GM12878 (cell line): ENCODE results near the gene GPC2. TPM values are rescaled to one million over a fixed set of nuclear protein-coding genes. Genes with fewer than 3 reads are reported as not detected.

ENCODE experiments used
- DPF2 ChIP-seq: fragments of 450-650 bp; IDR thresholded peaks from 2 replicates; pipeline ENCODE4 v1.6.1; 2017; ENCODE audit warnings: mild to moderate bottlenecking
- MAX ChIP-seq: IDR thresholded peaks from 2 replicates; pipeline ENCODE4 v1.6.1; 2012; ENCODE audit warnings: low read depth, low read length, improper control_type of control experiment
- POU2F2 ChIP-seq: IDR thresholded peaks from 3 replicates; pipeline ENCODE4 v1.6.1; 2011; ENCODE audit warnings: low read depth, mild to moderate bottlenecking, low read length, borderline replicate concordance
- RB1 ChIP-seq: fragments of 450-650 bp; formaldehyde crosslinking; IDR thresholded peaks from 2 replicates; pipeline ENCODE4 v1.6.1; 2017; ENCODE audit warnings: mild to moderate bottlenecking, borderline replicate concordance
- RUNX3 ChIP-seq: IDR thresholded peaks from 2 replicates; pipeline ENCODE4 v1.6.1; 2012; ENCODE audit warnings: low read length, inconsistent platforms
- TCF7 ChIP-seq: IDR thresholded peaks from 2 replicates; pipeline ENCODE4 v1.6.1; 2014; ENCODE audit warnings: antibody characterized with exemption, borderline replicate concordance
- USF2 ChIP-seq: IDR thresholded peaks from 2 replicates; pipeline ENCODE4 v1.6.1; 2011; ENCODE audit warnings: low read depth, low read length, improper control_type of control experiment, borderline replicate concordance
- ZNF207 ChIP-seq: fragments of 450-650 bp; IDR thresholded peaks from 2 replicates; pipeline ENCODE4 v1.6.1; 2014; ENCODE audit warnings: antibody characterized with exemption, mild to moderate bottlenecking, borderline replicate concordance
- polyA plus RNA-seq, 11 experiments: library from polyadenylated mRNA; depleted of rRNA in 4 of 11; unstranded in 6 of 11; stranded (reverse) in 5 of 11; fragments of >200 nt; fragmentation: Nextera tagmentation in 4 of 11; fragmentation: Illumina TruSeq in 1 of 11; extraction: Ambion mirVana in 4 of 11; extraction: Trizol in 1 of 11; gene quantifications; 1 replicate in 1 of 11; 2 replicates in 10 of 11; pipeline versions ENCODE4 v1.2.1 to v1.2.3, GENCODE V29; 2011 to 2016; ENCODE audit warnings: inconsistent platforms in 2 of 11, missing spikeins in 2 of 11, low read depth in 1 of 11
- total RNA-seq, 4 experiments: library from RNA; depleted of rRNA in 3 of 4; stranded (reverse); fragments of >200 nt in 3 of 4; fragmentation: Illumina TruSeq in 1 of 4; extraction: Trizol in 1 of 4; gene quantifications; 2 replicates each; pipeline versions ENCODE4 v1.2.1 to v1.2.3, GENCODE V29; 2013 to 2021
- TF ChIP-seq, protein P1 (sequence below): IDR thresholded peaks from 2 replicates; pipeline ENCODE4 v1.6.1; 2011; ENCODE audit warnings: borderline replicate concordance, low read depth, mild to moderate bottlenecking, moderate library complexity, low read length; ENCODE audit not compliant: insufficient read depth, poor library complexity, severe bottlenecking
- TF ChIP-seq, protein P2 (sequence below): IDR thresholded peaks from 2 replicates; pipeline ENCODE4 v1.6.1; 2011; ENCODE audit warnings: low read depth, mild to moderate bottlenecking, low read length, moderate library complexity, borderline replicate concordance; ENCODE audit errors: extremely low read depth
- TF ChIP-seq, protein P3 (sequence below): fragments of 450-650 bp; IDR thresholded peaks from 2 replicates; pipeline ENCODE4 v1.6.1; 2014; ENCODE audit warnings: mild to moderate bottlenecking

The GPC2 gene
- total and polyA plus RNA-seq, 10 of the 15 experiments (the other 5 are each of a cell fraction or from before 2014, with no cell fraction given), result 0.19 to 6.3 (median 0.77) TPM

DNA sequence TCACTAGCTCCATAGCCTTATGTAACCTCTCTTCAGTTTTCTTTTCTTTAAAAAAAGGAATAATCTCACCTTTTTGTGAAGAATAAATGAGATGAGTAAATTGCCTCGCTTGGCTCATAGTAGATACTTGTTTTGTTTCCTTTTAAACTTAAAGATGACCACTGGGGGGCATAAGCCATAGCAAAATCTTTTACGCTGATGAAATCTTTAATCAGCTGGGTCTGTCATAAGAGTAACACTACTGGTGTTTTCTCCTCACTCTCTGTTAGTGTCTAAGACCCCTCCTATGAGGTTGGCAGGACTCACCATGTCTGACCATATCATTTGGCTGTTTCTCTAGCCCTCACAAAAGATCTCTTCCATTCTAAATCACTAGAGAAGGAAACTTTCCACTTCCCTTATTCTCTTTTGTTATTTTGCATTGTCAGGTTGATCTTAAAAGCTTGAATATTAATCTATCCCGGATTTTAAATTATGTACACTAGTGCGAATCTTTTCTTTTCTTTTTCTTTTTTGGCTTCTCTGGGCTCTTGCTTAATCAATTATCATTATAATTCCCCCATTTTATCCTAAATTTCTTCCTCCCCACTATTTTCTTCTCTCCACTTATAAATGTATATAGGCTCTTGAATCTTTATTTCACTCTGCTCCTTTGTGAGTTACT, 13.0 kb upstream of the GPC2 start (continued):
- TF ChIP-seq RB1 (no peak), TCF7 (no peak), DPF2 (no peak), POU2F2 (no peak), RUNX3 (no peak), ZNF207 (no peak), USF2 (no peak), MAX (no peak)
- TF ChIP-seq, protein P1, sequence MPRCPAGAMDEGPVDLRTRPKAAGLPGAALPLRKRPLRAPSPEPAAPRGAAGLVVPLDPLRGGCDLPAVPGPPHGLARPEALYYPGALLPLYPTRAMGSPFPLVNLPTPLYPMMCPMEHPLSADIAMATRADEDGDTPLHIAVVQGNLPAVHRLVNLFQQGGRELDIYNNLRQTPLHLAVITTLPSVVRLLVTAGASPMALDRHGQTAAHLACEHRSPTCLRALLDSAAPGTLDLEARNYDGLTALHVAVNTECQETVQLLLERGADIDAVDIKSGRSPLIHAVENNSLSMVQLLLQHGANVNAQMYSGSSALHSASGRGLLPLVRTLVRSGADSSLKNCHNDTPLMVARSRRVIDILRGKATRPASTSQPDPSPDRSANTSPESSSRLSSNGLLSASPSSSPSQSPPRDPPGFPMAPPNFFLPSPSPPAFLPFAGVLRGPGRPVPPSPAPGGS, result no peak
- TF ChIP-seq, protein P2, sequence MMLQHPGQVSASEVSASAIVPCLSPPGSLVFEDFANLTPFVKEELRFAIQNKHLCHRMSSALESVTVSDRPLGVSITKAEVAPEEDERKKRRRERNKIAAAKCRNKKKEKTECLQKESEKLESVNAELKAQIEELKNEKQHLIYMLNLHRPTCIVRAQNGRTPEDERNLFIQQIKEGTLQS, result no peak
- TF ChIP-seq, protein P3, sequence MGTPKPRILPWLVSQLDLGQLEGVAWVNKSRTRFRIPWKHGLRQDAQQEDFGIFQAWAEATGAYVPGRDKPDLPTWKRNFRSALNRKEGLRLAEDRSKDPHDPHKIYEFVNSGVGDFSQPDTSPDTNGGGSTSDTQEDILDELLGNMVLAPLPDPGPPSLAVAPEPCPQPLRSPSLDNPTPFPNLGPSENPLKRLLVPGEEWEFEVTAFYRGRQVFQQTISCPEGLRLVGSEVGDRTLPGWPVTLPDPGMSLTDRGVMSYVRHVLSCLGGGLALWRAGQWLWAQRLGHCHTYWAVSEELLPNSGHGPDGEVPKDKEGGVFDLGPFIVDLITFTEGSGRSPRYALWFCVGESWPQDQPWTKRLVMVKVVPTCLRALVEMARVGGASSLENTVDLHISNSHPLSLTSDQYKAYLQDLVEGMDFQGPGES, result no peak
